ENCODE results near the gene GRIA4. TPM values are rescaled to one million over a fixed set of nuclear protein-coding genes. Genes with fewer than 3 reads are reported as not detected.

The GRIA4 gene
- total RNA-seq, 1 experiment from 2014 or later: not detected

DNA sequence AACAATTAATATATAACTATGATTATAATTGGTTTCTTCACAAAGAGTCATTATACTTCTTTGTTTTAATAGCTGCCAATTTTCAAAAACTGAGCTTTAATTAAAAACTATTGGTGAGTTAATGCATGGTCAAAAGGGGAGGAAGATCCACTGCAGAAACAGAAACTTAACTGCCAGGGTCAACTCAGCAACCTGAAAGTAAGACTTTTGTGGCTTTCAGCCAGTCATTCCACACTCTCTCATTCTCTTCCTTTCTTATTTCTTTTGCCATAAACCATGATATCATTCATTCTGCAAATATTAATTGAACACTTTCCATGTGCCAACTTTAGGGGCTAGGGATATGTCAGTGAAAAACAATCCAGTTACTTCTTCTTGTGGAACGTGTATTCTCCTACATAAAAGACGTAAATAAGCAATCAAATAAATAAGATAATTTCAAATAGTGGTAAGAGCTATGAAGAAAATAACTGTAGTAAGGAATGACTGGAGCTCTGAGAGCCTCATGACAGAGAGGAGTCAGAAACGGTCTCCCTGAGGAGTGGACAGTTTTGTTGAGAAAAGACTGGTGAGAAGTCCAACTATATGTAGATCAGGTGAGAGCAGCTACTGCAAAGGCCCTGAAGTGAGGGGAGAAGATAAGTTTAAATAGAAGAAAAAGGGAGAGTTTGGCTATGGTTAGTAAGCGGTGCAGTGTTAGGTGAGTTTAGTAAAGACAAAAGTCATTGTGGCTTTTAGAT is 130.5 kb downstream of the GRIA4 start:
- H3K36me3 ChIP-seq (ENCODE audit: low read depth): no peaks in the 10 kb centered on the region

GRCh38 chr11:105741488-105742020 is 131.7 kb downstream of the GRIA4 start:
- Histone ChIP-seq H3K36me3 (ENCODE audit: low read depth) (no peaks in the 10 kb centered on the region), H3K27ac (no peak overlapping the region), H3K9me3 (ENCODE audit: insufficient read depth, low read depth) (no peaks in the 10 kb centered on the region), H3K4me3 (no peak overlapping the region), H2AFZ (no peak overlapping the region), H3K79me2 (ENCODE audit: low read depth) (no peaks in the 10 kb centered on the region), H3K9me2 (ENCODE audit: insufficient read depth) (no peaks in the 10 kb centered on the region), H3K4me1 (replicated peaks; ENCODE audit: insufficient read depth) (0 out of 2 replicates have a peak, but pooled peaks cover 6% of the 10 kb centered on the region), H3K27me3 (ENCODE audit: insufficient read depth, low read depth) (no peaks in the 10 kb centered on the region), H4K20me1 (ENCODE audit: insufficient read depth) (no peaks in the 10 kb centered on the region), H3F3A (ENCODE audit: insufficient read depth, low read depth) (no peaks in the 10 kb centered on the region), H3K4me2 (no peak overlapping the region)
- POLR2A ChIA-PET (ENCODE audit: unreplicated experiment): no interaction called here
- DNase-seq: no peak
- no TSS peak for BruUV-seq (replicated peaks)
- TF ChIP-seq, protein P1, sequence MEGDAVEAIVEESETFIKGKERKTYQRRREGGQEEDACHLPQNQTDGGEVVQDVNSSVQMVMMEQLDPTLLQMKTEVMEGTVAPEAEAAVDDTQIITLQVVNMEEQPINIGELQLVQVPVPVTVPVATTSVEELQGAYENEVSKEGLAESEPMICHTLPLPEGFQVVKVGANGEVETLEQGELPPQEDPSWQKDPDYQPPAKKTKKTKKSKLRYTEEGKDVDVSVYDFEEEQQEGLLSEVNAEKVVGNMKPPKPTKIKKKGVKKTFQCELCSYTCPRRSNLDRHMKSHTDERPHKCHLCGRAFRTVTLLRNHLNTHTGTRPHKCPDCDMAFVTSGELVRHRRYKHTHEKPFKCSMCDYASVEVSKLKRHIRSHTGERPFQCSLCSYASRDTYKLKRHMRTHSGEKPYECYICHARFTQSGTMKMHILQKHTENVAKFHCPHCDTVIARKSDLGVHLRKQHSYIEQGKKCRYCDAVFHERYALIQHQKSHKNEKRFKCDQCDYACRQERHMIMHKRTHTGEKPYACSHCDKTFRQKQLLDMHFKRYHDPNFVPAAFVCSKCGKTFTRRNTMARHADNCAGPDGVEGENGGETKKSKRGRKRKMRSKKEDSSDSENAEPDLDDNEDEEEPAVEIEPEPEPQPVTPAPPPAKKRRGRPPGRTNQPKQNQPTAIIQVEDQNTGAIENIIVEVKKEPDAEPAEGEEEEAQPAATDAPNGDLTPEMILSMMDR (conservative IDR thresholded peaks at IDR 0.05): no peak
- no peak for TF ChIP-seq EZH2 (IDR thresholded peaks at IDR 0.05; ENCODE audit: low read depth)
- intact Hi-C loops (cut with micrococcal nuclease; ENCODE audit: unreplicated experiment): no loop called here
- CTCF ChIA-PET: no interaction called here

More for the DNA sequence above, 130.5 kb downstream of the GRIA4 start:
- H3K9me3 ChIP-seq (ENCODE audit: insufficient read depth, low read depth): no peaks in the 10 kb centered on the region
- no peak overlapping the region for H3K4me3 ChIP-seq
- no peak for DNase-seq
- no peaks in the 10 kb centered on the region for H3K79me2 ChIP-seq (ENCODE audit: low read depth)
- ChIA-PET CTCF (no interaction called here), POLR2A (ENCODE audit: unreplicated experiment) (interaction anchor here (0.5 kb wide), 1 partner anchor 53 kb away, joined by 3 read pairs; no protein-coding TSS in a partner anchor)
- no peaks in the 10 kb centered on the region for H4K20me1 ChIP-seq (ENCODE audit: insufficient read depth)
- H2AFZ ChIP-seq: no peak overlapping the region
- H3F3A ChIP-seq (ENCODE audit: insufficient read depth, low read depth): no peaks in the 10 kb centered on the region
- H3K9me2 ChIP-seq (ENCODE audit: insufficient read depth): no peaks in the 10 kb centered on the region
- no TSS peak for BruUV-seq (replicated peaks)
- H3K4me1 ChIP-seq (replicated peaks; ENCODE audit: insufficient read depth): 0 out of 2 replicates have a peak, but pooled peaks cover 6% of the 10 kb centered on the region
- H3K27me3 ChIP-seq (ENCODE audit: insufficient read depth, low read depth): no peaks in the 10 kb centered on the region
- no peak overlapping the region for H3K27ac ChIP-seq
- no peak overlapping the region for H3K4me2 ChIP-seq
- TF ChIP-seq EZH2 (IDR thresholded peaks at IDR 0.05; ENCODE audit: low read depth): no peak
- TF ChIP-seq, protein P1 (conservative IDR thresholded peaks at IDR 0.05): no peak
- intact Hi-C loops (cut with micrococcal nuclease; ENCODE audit: unreplicated experiment): no loop called here

GRCh38 chr11:105754260-105754659 is 144.4 kb downstream of the GRIA4 start:
- Histone ChIP-seq H3K27me3 (ENCODE audit: insufficient read depth, low read depth) (no peaks in the 10 kb centered on the region), H2AFZ (no peak overlapping the region), H3K9me3 (ENCODE audit: insufficient read depth, low read depth) (no peaks in the 10 kb centered on the region), H3K9me2 (ENCODE audit: insufficient read depth) (no peaks in the 10 kb centered on the region), H3K36me3 (ENCODE audit: low read depth) (no peaks in the 10 kb centered on the region), H3K4me1 (replicated peaks; ENCODE audit: insufficient read depth) (no peaks in the 10 kb centered on the region), H3K79me2 (ENCODE audit: low read depth) (no peaks in the 10 kb centered on the region), H3F3A (ENCODE audit: insufficient read depth, low read depth) (no peaks in the 10 kb centered on the region), H3K27ac (no peak overlapping the region), H3K4me2 (no peak overlapping the region), H3K4me3 (no peak overlapping the region), H4K20me1 (ENCODE audit: insufficient read depth) (no peaks in the 10 kb centered on the region)
- CTCF ChIA-PET: no interaction called here
- POLR2A ChIA-PET (ENCODE audit: unreplicated experiment): interaction anchor here (0.6 kb wide), 1 partner anchor 144 kb away, joined by 4 read pairs; no protein-coding TSS in a partner anchor
- intact Hi-C loops (cut with micrococcal nuclease; ENCODE audit: unreplicated experiment): no loop called here
- DNase-seq: no peak
- BruUV-seq (replicated peaks): no TSS peak
- TF ChIP-seq, protein P1 (conservative IDR thresholded peaks at IDR 0.05): no peak
- TF ChIP-seq EZH2 (IDR thresholded peaks at IDR 0.05; ENCODE audit: low read depth): no peak
